ENCODE measurements around the gene ROCK2. TPM values are rescaled to one million over a fixed set of nuclear protein-coding genes. Genes with fewer than 3 reads are reported as not detected.

The ROCK2 gene
- total and polyA plus RNA-seq, 5 donors from 2014 or later, result 8.6 to 20.6 (median 10.4) TPM

DNA sequence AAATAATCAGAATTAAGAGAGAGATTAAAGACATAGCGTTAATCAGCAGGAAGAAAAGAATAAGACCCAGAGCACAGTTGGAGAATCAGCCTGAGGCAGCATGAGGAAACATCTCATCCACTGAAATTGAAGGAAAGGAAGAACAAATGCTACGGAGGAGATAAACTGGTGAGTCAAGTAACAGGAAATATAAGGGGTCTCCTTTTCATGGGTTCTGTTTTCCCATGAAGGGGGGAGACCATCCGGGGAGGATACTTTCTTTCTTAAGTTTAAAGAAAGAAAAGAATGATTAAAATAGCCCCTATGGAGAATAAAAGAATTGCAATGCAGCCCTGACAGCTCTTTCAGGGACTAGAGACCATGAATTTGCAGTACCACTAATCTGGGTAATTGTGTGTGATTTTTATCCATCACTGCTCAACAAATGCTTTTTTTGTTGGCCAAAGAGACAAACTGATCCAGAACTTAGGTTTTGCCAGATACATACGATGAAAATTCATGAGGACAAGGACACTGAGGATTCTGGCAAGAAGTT, 17.7 kb downstream of the ROCK2 start:
- H3K27me3 Mint-ChIP-seq, result no peaks in the 10 kb centered on the region
- H3K36me3 Mint-ChIP-seq, result no peaks in the 10 kb centered on the region
- H3K27me3 ChIP-seq (ENCODE audit: control insufficient read depth, insufficient read depth, low read length), result no peaks in the 10 kb centered on the region
- H3K27ac ChIP-seq (ENCODE audit: insufficient read depth, low read length, poor library complexity, severe bottlenecking), result no peak overlapping the region
- no peak overlapping the region for H3K27ac Mint-ChIP-seq
- no peaks in the 10 kb centered on the region for H3K4me1 ChIP-seq (ENCODE audit: control insufficient read depth, insufficient read depth, low read length, poor library complexity, severe bottlenecking)
- no peaks in the 10 kb centered on the region for H3K9me3 Mint-ChIP-seq
- H3K4me3 Mint-ChIP-seq, result no peak overlapping the region
- no peak for DNase-seq
- no peak overlapping the region for H3K4me3 ChIP-seq (ENCODE audit: low read depth, low read length)
- H3K4me1 Mint-ChIP-seq, result peaks cover 5 to 32% (median 20%) of the 10 kb centered on the region in 4 donors
- no peak for ATAC-seq (ENCODE audit: low read depth in 2 of 2)
- H3K9me3 ChIP-seq (ENCODE audit: control insufficient read depth in 2 of 2, low read length in 2 of 2), result no peaks in the 10 kb centered on the region
- no peaks in the 10 kb centered on the region for H3K36me3 ChIP-seq (ENCODE audit: control insufficient read depth, insufficient read depth, low read length)

DNA sequence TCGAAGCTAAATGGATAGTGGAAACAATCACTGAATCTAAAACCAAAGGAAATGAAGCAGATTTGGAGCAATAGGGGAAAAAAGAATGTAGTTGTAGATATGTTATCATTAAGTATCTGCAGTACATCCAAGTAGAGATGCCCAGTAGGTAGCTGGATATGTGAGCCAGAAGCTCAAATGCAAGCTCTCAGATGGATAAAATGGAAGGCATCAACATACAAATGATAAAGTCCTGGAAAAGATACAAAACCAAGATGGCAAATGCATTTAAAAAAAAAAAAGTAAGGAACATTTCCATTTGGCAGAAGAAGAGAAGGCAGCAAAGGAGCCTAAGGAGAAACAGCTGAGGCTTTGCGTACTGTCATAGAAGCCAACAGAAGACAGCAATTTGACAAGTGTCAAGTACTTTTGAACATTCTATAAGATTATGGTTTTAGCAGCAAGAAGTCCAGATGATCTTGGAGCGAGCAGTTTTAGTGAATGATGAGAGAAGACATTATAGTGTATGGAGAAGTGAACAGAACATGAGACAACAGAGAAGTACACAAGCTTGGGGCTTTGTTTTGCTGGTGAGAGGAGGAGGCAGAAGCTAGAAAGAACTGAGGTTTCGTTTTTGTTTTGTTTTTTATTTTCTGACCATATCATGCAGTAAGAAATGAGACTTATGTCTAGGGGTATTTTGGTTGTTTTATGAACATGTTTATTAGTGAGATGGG, 18.3 kb downstream of the ROCK2 start:
- DNase-seq (no peak), ATAC-seq (ENCODE audit: low read depth in 2 of 2) (no peak)
- H3K27ac Mint-ChIP-seq, result no peak overlapping the region
- H3K27ac ChIP-seq (ENCODE audit: insufficient read depth, low read length, poor library complexity, severe bottlenecking), result no peak overlapping the region
- no peaks in the 10 kb centered on the region for H3K4me1 ChIP-seq (ENCODE audit: control insufficient read depth, insufficient read depth, low read length, poor library complexity, severe bottlenecking)
- H3K9me3 Mint-ChIP-seq, result no peaks in the 10 kb centered on the region
- no peaks in the 10 kb centered on the region for H3K36me3 Mint-ChIP-seq
- no peak overlapping the region for H3K4me3 ChIP-seq (ENCODE audit: low read depth, low read length)
- H3K4me3 Mint-ChIP-seq, result no peak overlapping the region
- no peaks in the 10 kb centered on the region for H3K9me3 ChIP-seq (ENCODE audit: control insufficient read depth in 2 of 2, low read length in 2 of 2)
- H3K27me3 ChIP-seq (ENCODE audit: control insufficient read depth, insufficient read depth, low read length), result no peaks in the 10 kb centered on the region
- no peaks in the 10 kb centered on the region for H3K27me3 Mint-ChIP-seq
- H3K4me1 Mint-ChIP-seq, result peaks cover under 1 to 34% (median 15%) of the 10 kb centered on the region in 4 donors
- no peaks in the 10 kb centered on the region for H3K36me3 ChIP-seq (ENCODE audit: control insufficient read depth, insufficient read depth, low read length)

DNA sequence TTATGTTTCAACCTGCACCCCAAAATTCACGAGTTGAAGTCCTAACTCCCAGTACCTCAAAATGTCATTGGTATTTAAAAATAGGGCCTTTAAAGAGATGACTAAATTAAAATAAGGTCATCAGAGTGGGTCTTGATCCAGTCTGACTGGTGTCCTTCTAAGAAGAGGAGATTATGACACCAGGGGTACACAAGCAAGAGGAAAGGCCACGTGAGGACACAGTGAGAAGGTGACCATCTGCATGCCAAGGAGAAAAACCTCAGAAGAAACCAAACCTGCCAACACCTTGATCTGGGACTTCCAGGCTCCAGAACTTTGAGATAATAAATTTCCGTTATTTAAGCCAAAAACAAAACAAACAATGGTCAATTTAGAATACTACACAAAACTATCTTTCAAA, 22.6 kb downstream of the ROCK2 start:
- H3K27me3 ChIP-seq (ENCODE audit: control insufficient read depth, insufficient read depth, low read length), result no peaks in the 10 kb centered on the region
- H3K36me3 ChIP-seq (ENCODE audit: control insufficient read depth, insufficient read depth, low read length), result no peaks in the 10 kb centered on the region
- H3K4me1 ChIP-seq (ENCODE audit: control insufficient read depth, insufficient read depth, low read length, poor library complexity, severe bottlenecking), result no peaks in the 10 kb centered on the region
- Mint-ChIP-seq H3K4me1 (peaks cover 4 to 31% (median 14%) of the 10 kb centered on the region in 4 donors), H3K27me3 (no peaks in the 10 kb centered on the region), H3K27ac (no peak overlapping the region), H3K36me3 (peaks cover 4% of the 10 kb centered on the region), H3K9me3 (no peaks in the 10 kb centered on the region), H3K4me3 (no peak overlapping the region)
- no peaks in the 10 kb centered on the region for H3K9me3 ChIP-seq (ENCODE audit: control insufficient read depth in 2 of 2, low read length in 2 of 2)
- no peak overlapping the region for H3K27ac ChIP-seq (ENCODE audit: insufficient read depth, low read length, poor library complexity, severe bottlenecking)
- ATAC-seq (ENCODE audit: low read depth in 2 of 2) (no peak), DNase-seq (no peak)
- H3K4me3 ChIP-seq (ENCODE audit: low read depth, low read length), result no peak overlapping the region

DNA sequence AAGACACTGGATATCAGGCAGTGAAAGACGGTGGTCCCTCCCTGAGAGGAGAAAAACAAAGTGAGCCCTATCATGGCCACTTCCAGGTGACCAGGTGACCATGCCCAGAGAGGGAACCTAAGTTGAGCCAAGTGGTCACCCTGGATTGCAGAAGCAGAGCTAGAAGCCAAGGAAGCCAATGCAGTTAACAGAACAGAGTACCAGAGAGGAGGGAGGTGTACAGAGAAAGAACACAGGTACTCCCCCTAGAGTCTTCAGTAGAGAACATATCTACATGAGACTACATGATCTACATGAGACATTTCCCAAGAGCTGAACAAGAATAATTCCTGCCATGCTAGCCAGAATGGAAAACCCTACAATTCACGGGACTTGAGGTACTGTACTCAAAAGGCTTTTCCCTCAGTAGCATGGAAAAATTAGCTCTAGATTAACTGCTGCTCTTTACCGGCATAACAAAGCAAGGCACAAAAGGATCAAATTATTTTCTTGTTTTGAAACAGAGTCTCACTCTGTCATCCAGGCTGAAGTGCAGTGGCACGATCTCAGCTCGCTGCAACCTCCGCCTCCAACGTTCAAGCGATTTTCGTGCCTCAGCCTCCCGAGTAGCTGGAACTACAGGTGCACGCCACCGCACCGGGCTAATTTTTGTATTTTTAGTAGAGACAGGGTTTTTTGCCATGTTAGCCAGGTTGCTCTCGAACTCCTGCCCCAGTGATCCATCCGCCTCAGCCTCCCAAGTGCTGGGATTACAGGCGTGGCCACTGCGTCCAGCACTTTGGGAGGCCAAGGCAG, 23.5 kb downstream of the ROCK2 start:
- Histone ChIP-seq H3K4me3 (ENCODE audit: low read depth, low read length) (no peak overlapping the region), H3K27me3 (ENCODE audit: control insufficient read depth, insufficient read depth, low read length) (no peaks in the 10 kb centered on the region), H3K36me3 (ENCODE audit: control insufficient read depth, insufficient read depth, low read length) (no peaks in the 10 kb centered on the region), H3K4me1 (ENCODE audit: control insufficient read depth, insufficient read depth, low read length, poor library complexity, severe bottlenecking) (no peaks in the 10 kb centered on the region), H3K9me3 (ENCODE audit: control insufficient read depth in 2 of 2, low read length in 2 of 2) (no peaks in the 10 kb centered on the region), H3K27ac (ENCODE audit: insufficient read depth, low read length, poor library complexity, severe bottlenecking) (no peak overlapping the region)
- DNase-seq (no peak), ATAC-seq (ENCODE audit: low read depth in 2 of 2) (no peak)
- peaks cover 4% of the 10 kb centered on the region for H3K36me3 Mint-ChIP-seq
- H3K4me1 Mint-ChIP-seq, result peaks cover 4 to 34% (median 14%) of the 10 kb centered on the region in 4 donors
- H3K9me3 Mint-ChIP-seq, result no peaks in the 10 kb centered on the region
- no peak overlapping the region for H3K4me3 Mint-ChIP-seq
- no peaks in the 10 kb centered on the region for H3K27me3 Mint-ChIP-seq
- no peak overlapping the region for H3K27ac Mint-ChIP-seq

DNA sequence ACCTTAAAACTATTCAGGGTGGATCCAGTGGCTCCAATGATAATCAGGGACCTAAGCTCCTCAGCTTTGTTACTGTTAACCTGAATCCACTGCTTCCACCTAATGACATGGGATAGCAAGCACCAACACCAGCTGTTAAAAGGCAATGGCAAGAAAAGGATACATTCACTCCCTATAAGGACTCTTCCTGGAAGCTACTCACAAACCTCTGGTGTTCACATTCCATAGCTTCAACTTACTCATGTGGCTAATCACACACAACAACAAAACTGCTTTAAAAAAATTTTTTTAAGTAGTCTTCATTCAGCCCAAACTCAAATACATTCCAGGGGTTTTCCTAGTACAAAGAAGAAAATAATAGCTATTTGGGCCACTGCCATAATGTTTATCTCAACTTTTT, 24.5 kb downstream of the ROCK2 start:
- H3K27ac ChIP-seq (ENCODE audit: insufficient read depth, low read length, poor library complexity, severe bottlenecking), result no peak overlapping the region
- H3K4me1 Mint-ChIP-seq, result peaks cover 4 to 34% (median 14%) of the 10 kb centered on the region in 4 donors
- ATAC-seq (ENCODE audit: low read depth in 2 of 2) (no peak), DNase-seq (no peak)
- H3K4me3 Mint-ChIP-seq, result no peak overlapping the region
- no peaks in the 10 kb centered on the region for H3K9me3 Mint-ChIP-seq
- H3K9me3 ChIP-seq (ENCODE audit: control insufficient read depth in 2 of 2, low read length in 2 of 2), result no peaks in the 10 kb centered on the region
- H3K4me3 ChIP-seq (ENCODE audit: low read depth, low read length), result no peak overlapping the region
- no peaks in the 10 kb centered on the region for H3K27me3 Mint-ChIP-seq
- peaks cover 4% of the 10 kb centered on the region for H3K36me3 Mint-ChIP-seq
- no peaks in the 10 kb centered on the region for H3K27me3 ChIP-seq (ENCODE audit: control insufficient read depth, insufficient read depth, low read length)
- no peak overlapping the region for H3K27ac Mint-ChIP-seq
- no peaks in the 10 kb centered on the region for H3K4me1 ChIP-seq (ENCODE audit: control insufficient read depth, insufficient read depth, low read length, poor library complexity, severe bottlenecking)
- H3K36me3 ChIP-seq (ENCODE audit: control insufficient read depth, insufficient read depth, low read length), result no peaks in the 10 kb centered on the region

DNA sequence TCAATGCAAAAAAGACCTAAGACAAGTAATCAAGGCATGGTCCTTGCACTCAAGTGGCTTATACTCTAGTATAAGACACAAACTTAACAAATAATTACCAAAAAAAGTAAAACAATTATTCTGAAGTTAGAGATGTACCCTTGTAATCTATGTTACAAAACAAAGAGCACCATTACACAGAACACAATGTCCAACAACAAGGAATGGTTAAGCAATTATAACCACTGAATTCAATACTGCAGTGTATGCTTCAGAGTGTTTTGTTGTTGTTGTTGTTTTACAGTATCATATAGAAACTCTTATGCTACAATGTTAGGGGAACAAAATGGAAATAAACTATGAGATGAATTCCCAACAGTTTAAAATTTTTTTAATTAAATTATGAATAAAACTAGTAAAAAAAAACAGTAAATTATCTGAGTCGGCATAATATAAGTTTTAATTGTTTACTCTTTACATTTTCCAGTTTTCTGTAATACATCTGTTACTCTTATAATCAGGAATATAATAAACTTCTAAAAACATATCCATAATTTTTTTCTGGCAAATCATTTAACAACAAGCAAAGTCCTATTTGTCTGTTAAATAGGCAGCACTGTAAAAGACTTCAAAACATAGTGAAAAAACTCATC, 29.2 kb downstream of the ROCK2 start:
- no peak overlapping the region for H3K27ac Mint-ChIP-seq
- peaks cover 4% of the 10 kb centered on the region for H3K36me3 Mint-ChIP-seq
- ATAC-seq (ENCODE audit: low read depth in 2 of 2) (no peak), DNase-seq (no peak)
- H3K4me1 Mint-ChIP-seq, result peaks cover 0 to 26% (median 15%) of the 10 kb centered on the region in 4 donors
- no peak overlapping the region for H3K27ac ChIP-seq (ENCODE audit: insufficient read depth, low read length, poor library complexity, severe bottlenecking)
- H3K9me3 ChIP-seq (ENCODE audit: control insufficient read depth in 2 of 2, low read length in 2 of 2), result no peaks in the 10 kb centered on the region
- no peaks in the 10 kb centered on the region for H3K27me3 ChIP-seq (ENCODE audit: control insufficient read depth, insufficient read depth, low read length)
- H3K36me3 ChIP-seq (ENCODE audit: control insufficient read depth, insufficient read depth, low read length), result no peaks in the 10 kb centered on the region
- H3K27me3 Mint-ChIP-seq, result no peaks in the 10 kb centered on the region
- H3K4me1 ChIP-seq (ENCODE audit: control insufficient read depth, insufficient read depth, low read length, poor library complexity, severe bottlenecking), result no peaks in the 10 kb centered on the region
- H3K9me3 Mint-ChIP-seq, result no peaks in the 10 kb centered on the region
- no peak overlapping the region for H3K4me3 Mint-ChIP-seq
- H3K4me3 ChIP-seq (ENCODE audit: low read depth, low read length), result no peak overlapping the region

DNA sequence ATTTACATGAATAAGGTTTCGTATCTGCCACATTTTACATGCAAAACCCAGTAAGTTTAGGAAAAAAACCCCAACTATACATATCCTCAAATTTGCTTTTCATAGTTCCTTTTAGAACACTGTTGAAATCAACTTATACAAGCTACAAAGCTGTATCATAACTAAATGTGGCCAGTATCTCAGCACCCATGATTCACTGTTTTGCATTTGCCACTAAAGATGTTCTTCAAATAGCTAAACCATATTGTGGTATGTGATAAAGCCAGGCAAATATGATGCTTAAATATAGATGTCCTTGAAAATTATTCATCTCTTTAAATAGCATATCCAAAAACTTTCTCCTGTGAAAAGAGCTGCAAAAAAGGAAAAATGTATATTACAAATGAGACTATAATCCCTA, 29.9 kb downstream of the ROCK2 start:
- Mint-ChIP-seq H3K27ac (no peak overlapping the region), H3K4me1 (peaks cover 0 to 32% (median 15%) of the 10 kb centered on the region in 4 donors), H3K4me3 (no peak overlapping the region), H3K36me3 (peaks cover 4% of the 10 kb centered on the region), H3K27me3 (no peaks in the 10 kb centered on the region), H3K9me3 (no peaks in the 10 kb centered on the region)
- Histone ChIP-seq H3K4me3 (ENCODE audit: low read depth, low read length) (no peak overlapping the region), H3K27ac (ENCODE audit: insufficient read depth, low read length, poor library complexity, severe bottlenecking) (no peak overlapping the region), H3K9me3 (ENCODE audit: control insufficient read depth in 2 of 2, low read length in 2 of 2) (no peaks in the 10 kb centered on the region), H3K27me3 (ENCODE audit: control insufficient read depth, insufficient read depth, low read length) (no peaks in the 10 kb centered on the region), H3K36me3 (ENCODE audit: control insufficient read depth, insufficient read depth, low read length) (no peaks in the 10 kb centered on the region), H3K4me1 (ENCODE audit: control insufficient read depth, insufficient read depth, low read length, poor library complexity, severe bottlenecking) (no peaks in the 10 kb centered on the region)
- ATAC-seq (ENCODE audit: low read depth in 2 of 2) (no peak), DNase-seq (no peak)
